HCT116 (cell line): ENCODE data around the gene CFDP1.

ENCODE experiments used
- CEBPB ChIP-seq: IDR thresholded peaks from 2 replicates; pipeline ENCODE4 v1.6.1; 2012; ENCODE audit warnings: low read depth
- EZH2 ChIP-seq: fragments of 200-600 bp; sonication (generic); IDR thresholded peaks from 2 replicates; pipeline ENCODE4 v1.6.1; 2017; ENCODE audit warnings: antibody characterized with exemption, mixed run types
- EZH2phosphoT487 ChIP-seq: fragments of 200-600 bp; IDR thresholded peaks from 2 replicates; pipeline ENCODE4 v1.6.1; 2018; ENCODE audit warnings: antibody characterized with exemption, borderline replicate concordance
- POLR2A ChIP-seq: IDR thresholded peaks from 2 replicates; pipeline ENCODE4 v1.7.0; 2011; ENCODE audit warnings: borderline replicate concordance; ENCODE audit not compliant: insufficient read depth, insufficient read length; ENCODE audit errors: extremely low read depth
- POLR2AphosphoS5 ChIP-seq: IDR thresholded peaks from 2 replicates; pipeline ENCODE4 v1.6.1; 2011; ENCODE audit warnings: mild to moderate bottlenecking, low read depth, low read length, moderate library complexity
- RAD21 ChIP-seq: IDR thresholded peaks from 2 replicates; pipeline ENCODE4 v1.6.1; 2012; ENCODE audit warnings: low read depth, mild to moderate bottlenecking
- REST ChIP-seq: IDR thresholded peaks from 2 replicates; pipeline ENCODE4 v1.6.1; 2012; ENCODE audit warnings: low read depth
- SIN3A ChIP-seq: IDR thresholded peaks from 2 replicates; pipeline ENCODE4 v1.6.1; 2012; ENCODE audit warnings: low read depth
- TCF7L2 ChIP-seq: IDR thresholded peaks from 2 replicates; pipeline ENCODE4 v1.7.0; 2011; ENCODE audit warnings: borderline replicate concordance, inconsistent platforms; ENCODE audit not compliant: insufficient read depth, insufficient read length; ENCODE audit errors: extremely low read depth
- YY1 ChIP-seq: IDR thresholded peaks from 2 replicates; pipeline ENCODE4 v1.6.1; 2011; ENCODE audit warnings: low read length, low read depth, moderate library complexity, mild to moderate bottlenecking; ENCODE audit not compliant: insufficient replicate concordance; ENCODE audit errors: extremely low read depth
- ZBTB33 ChIP-seq: IDR thresholded peaks from 2 replicates; pipeline ENCODE4 v1.6.1; 2011; ENCODE audit warnings: mild to moderate bottlenecking, low read length, moderate library complexity; ENCODE audit not compliant: insufficient replicate concordance; ENCODE audit errors: extremely low read depth
- ZFX ChIP-seq: fragments of 450-650 bp; IDR thresholded peaks from 2 replicates; pipeline ENCODE4 v1.6.1; 2017
- TF ChIP-seq, protein P1 (sequence below), 3 experiments: fragments of 200-600 bp in 1 of 3; sonication (generic) in 1 of 3; IDR thresholded peaks in 2 of 3; conservative IDR thresholded peaks in 1 of 3; 2 replicates each; pipeline ENCODE4 v1.5.1; 2012 to 2017; ENCODE audit warnings: low read depth in 2 of 3, low read length in 2 of 3, antibody characterized with exemption in 1 of 3, borderline replicate concordance in 1 of 3, control low read depth in 1 of 3, mild to moderate bottlenecking in 1 of 3, mixed read lengths in 1 of 3, mixed run types in 1 of 3, moderate library complexity in 1 of 3; ENCODE audit not compliant: insufficient read depth in 1 of 3
- TF ChIP-seq, protein P2 (sequence below): IDR thresholded peaks from 2 replicates; pipeline ENCODE4 v1.6.1; 2012

- TF ChIP-seq SIN3A (no peak), REST (no peak), POLR2AphosphoS5 (no peak), RAD21 (no peak), ZBTB33 (no peak), CEBPB (no peak), POLR2A (no peak), EZH2 (no peak), YY1 (no peak), EZH2phosphoT487 (no peak), ZFX (no peak), TCF7L2 (no peak)
- TF ChIP-seq, protein P1, sequence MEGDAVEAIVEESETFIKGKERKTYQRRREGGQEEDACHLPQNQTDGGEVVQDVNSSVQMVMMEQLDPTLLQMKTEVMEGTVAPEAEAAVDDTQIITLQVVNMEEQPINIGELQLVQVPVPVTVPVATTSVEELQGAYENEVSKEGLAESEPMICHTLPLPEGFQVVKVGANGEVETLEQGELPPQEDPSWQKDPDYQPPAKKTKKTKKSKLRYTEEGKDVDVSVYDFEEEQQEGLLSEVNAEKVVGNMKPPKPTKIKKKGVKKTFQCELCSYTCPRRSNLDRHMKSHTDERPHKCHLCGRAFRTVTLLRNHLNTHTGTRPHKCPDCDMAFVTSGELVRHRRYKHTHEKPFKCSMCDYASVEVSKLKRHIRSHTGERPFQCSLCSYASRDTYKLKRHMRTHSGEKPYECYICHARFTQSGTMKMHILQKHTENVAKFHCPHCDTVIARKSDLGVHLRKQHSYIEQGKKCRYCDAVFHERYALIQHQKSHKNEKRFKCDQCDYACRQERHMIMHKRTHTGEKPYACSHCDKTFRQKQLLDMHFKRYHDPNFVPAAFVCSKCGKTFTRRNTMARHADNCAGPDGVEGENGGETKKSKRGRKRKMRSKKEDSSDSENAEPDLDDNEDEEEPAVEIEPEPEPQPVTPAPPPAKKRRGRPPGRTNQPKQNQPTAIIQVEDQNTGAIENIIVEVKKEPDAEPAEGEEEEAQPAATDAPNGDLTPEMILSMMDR (IDR thresholded peaks at IDR 0.05 in 2 of 3, conservative IDR thresholded peaks at IDR 0.05 in 1 of 3; ENCODE audit: borderline replicate concordance in 1 of 3, insufficient read depth in 1 of 3, low read depth in 2 of 3, low read length in 2 of 3) = no peak
- TF ChIP-seq, protein P2, sequence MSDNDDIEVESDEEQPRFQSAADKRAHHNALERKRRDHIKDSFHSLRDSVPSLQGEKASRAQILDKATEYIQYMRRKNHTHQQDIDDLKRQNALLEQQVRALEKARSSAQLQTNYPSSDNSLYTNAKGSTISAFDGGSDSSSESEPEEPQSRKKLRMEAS = no peak
Measured at GRCh38 chr16:75272097-75272551, 161.2 kb downstream of the CFDP1 start.
